Nephron (organoid): ENCODE measurements around the gene STAT5B.
"Not testable (repeated sequence)": the region's sequence is repeated elsewhere in the genome, so short reads cannot be mapped to it uniquely, and the experiment has no call there.

ENCODE experiments used
- H3K27ac Mint-ChIP-seq, 3 experiments: 2 replicates each; pipeline ENCODE4 v1.8.0; 2020; ENCODE audit warnings: mixed read lengths in 3 of 3, mild to moderate bottlenecking in 2 of 3, moderate library complexity in 1 of 3
- H3K27me3 Mint-ChIP-seq: 2 replicates; pipeline ENCODE4 v1.8.0; 2021; ENCODE audit warnings: low read depth, mild to moderate bottlenecking, moderate library complexity, mixed read lengths
- H3K36me3 Mint-ChIP-seq: 2 replicates; pipeline ENCODE4 v1.8.0; 2020; ENCODE audit warnings: low read depth, mixed read lengths
- H3K4me1 Mint-ChIP-seq: 2 replicates; pipeline ENCODE4 v1.8.0; 2020; ENCODE audit warnings: mixed read lengths
- H3K4me3 Mint-ChIP-seq, 3 experiments: 2 replicates each; pipeline ENCODE4 v1.8.0; 2020; ENCODE audit warnings: mild to moderate bottlenecking in 3 of 3, mixed read lengths in 3 of 3, moderate library complexity in 2 of 3
- H3K9me3 Mint-ChIP-seq: 2 replicates; pipeline ENCODE4 v1.8.0; 2020; ENCODE audit warnings: mixed read lengths
- TF ChIP-seq, protein P1 (sequence below), 3 experiments: fragments of 200-600 bp; sonication (generic); IDR thresholded peaks; one replicate each; pipeline ENCODE4 v1.5.0; 2021; ENCODE audit warnings: antibody characterized with exemption in 3 of 3; ENCODE audit not compliant: unreplicated experiment in 3 of 3

STAT5B gene

GRCh38 chr17:42309142-42309541 lies 33.0 kb upstream of the STAT5B start:
- peak overlapping the region in 2 of 3 experiments; percentile 98 for H3K27ac Mint-ChIP-seq
- peaks cover 4% of the 10 kb centered on the region for H3K36me3 Mint-ChIP-seq
- no peak overlapping the region for H3K4me3 Mint-ChIP-seq
- peaks cover 45% of the 10 kb centered on the region for H3K4me1 Mint-ChIP-seq
- TF ChIP-seq, protein P1, sequence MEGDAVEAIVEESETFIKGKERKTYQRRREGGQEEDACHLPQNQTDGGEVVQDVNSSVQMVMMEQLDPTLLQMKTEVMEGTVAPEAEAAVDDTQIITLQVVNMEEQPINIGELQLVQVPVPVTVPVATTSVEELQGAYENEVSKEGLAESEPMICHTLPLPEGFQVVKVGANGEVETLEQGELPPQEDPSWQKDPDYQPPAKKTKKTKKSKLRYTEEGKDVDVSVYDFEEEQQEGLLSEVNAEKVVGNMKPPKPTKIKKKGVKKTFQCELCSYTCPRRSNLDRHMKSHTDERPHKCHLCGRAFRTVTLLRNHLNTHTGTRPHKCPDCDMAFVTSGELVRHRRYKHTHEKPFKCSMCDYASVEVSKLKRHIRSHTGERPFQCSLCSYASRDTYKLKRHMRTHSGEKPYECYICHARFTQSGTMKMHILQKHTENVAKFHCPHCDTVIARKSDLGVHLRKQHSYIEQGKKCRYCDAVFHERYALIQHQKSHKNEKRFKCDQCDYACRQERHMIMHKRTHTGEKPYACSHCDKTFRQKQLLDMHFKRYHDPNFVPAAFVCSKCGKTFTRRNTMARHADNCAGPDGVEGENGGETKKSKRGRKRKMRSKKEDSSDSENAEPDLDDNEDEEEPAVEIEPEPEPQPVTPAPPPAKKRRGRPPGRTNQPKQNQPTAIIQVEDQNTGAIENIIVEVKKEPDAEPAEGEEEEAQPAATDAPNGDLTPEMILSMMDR (IDR thresholded peaks at IDR 0.05; ENCODE audit: unreplicated experiment in 3 of 3) = no peak
- no peaks in the 10 kb centered on the region for H3K27me3 Mint-ChIP-seq
- no peaks in the 10 kb centered on the region for H3K9me3 Mint-ChIP-seq

DNA sequence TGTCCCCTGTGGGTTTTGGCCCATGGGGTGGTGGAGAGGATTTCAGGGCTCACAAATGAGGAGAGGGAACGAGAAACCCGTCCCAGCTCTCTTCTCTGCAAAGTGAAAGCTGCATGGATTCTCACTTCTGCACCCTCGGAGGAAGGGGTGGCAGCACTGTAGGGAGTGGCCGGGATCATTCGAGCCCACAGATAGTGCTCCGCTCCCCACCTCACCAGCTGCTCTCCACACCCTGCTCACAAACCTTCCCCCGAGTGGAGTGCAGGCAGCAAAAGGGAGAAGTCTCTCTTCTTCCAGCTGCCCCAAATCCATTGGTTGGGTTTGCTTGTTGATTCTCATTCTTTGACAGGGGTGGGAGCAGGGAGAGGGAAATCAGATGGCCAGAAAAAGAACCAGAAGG lies 32.3 kb upstream of the STAT5B start:
- Mint-ChIP-seq H3K27me3 (no peaks in the 10 kb centered on the region), H3K4me3 (no peak overlapping the region), H3K4me1 (peaks cover 40% of the 10 kb centered on the region), H3K9me3 (no peaks in the 10 kb centered on the region), H3K27ac (peak overlapping the region in 1 of 3 experiments; percentile 43), H3K36me3 (no peaks in the 10 kb centered on the region)
- TF ChIP-seq, protein P1 (IDR thresholded peaks at IDR 0.05; ENCODE audit: unreplicated experiment in 3 of 3) = no peak

- Mint-ChIP-seq H3K9me3 (no peaks in the 10 kb centered on the region), H3K4me1 (peaks cover 40% of the 10 kb centered on the region), H3K27ac (peak overlapping the region in 1 of 3 experiments; percentile 6), H3K27me3 (peaks cover 4% of the 10 kb centered on the region), H3K4me3 (no peak overlapping the region), H3K36me3 (no peaks in the 10 kb centered on the region)
- TF ChIP-seq, protein P1 (IDR thresholded peaks at IDR 0.05; ENCODE audit: unreplicated experiment in 3 of 3) = no peak
Measured at GRCh38 chr17:42307362-42307927, 31.3 kb upstream of the STAT5B start.

GRCh38 chr17:42306385-42306667 lies 30.1 kb upstream of the STAT5B start:
- Mint-ChIP-seq H3K27me3 (peaks cover 4% of the 10 kb centered on the region), H3K36me3 (peaks cover 3% of the 10 kb centered on the region), H3K4me1 (peaks cover 32% of the 10 kb centered on the region), H3K9me3 (no peaks in the 10 kb centered on the region), H3K27ac (no peak overlapping the region), H3K4me3 (no peak overlapping the region)
- TF ChIP-seq, protein P1 (IDR thresholded peaks at IDR 0.05; ENCODE audit: unreplicated experiment in 3 of 3) = no peak

GRCh38 chr17:42305543-42306384 lies 29.6 kb upstream of the STAT5B start:
- no peak overlapping the region for H3K4me3 Mint-ChIP-seq
- peaks cover 26% of the 10 kb centered on the region for H3K4me1 Mint-ChIP-seq
- peaks cover 3% of the 10 kb centered on the region for H3K36me3 Mint-ChIP-seq
- TF ChIP-seq, protein P1 (IDR thresholded peaks at IDR 0.05; ENCODE audit: unreplicated experiment in 3 of 3) = no peak
- H3K27ac Mint-ChIP-seq = no peak overlapping the region
- no peaks in the 10 kb centered on the region for H3K9me3 Mint-ChIP-seq
- peaks cover 4% of the 10 kb centered on the region for H3K27me3 Mint-ChIP-seq

GRCh38 chr17:42305031-42305330 lies 28.8 kb upstream of the STAT5B start:
- not testable (repeated sequence) for H3K27ac Mint-ChIP-seq, H3K27me3 Mint-ChIP-seq, H3K36me3 Mint-ChIP-seq, H3K4me3 Mint-ChIP-seq, H3K9me3 Mint-ChIP-seq
- peaks cover 18% of the 10 kb centered on the region for H3K4me1 Mint-ChIP-seq
